WTC11 (cell line): ENCODE data around the gene OGDHL.

Experiments used
- CTCF ChIP-seq: fragments of 200-600 bp; IDR thresholded peaks from 2 replicates; pipeline ENCODE4 v1.8.0; 2022; ENCODE audit warnings: antibody characterized with exemption
- JUN ChIP-seq: sonication (generic); formaldehyde crosslinking; IDR thresholded peaks from 2 replicates; pipeline ENCODE4 v1.8.0; 2023; ENCODE audit warnings: mild to moderate bottlenecking, missing genetic modification reagents
- TCF7 ChIP-seq: sonication (generic); formaldehyde crosslinking; IDR thresholded peaks from 2 replicates; pipeline ENCODE4 v1.8.0; 2022; ENCODE audit warnings: mild to moderate bottlenecking, low read depth, missing genetic modification reagents, moderate library complexity
- ZNF121 ChIP-seq: sonication (generic); formaldehyde crosslinking; IDR thresholded peaks from 2 replicates; pipeline ENCODE4 v1.8.0; 2023; ENCODE audit warnings: missing genetic modification reagents
- ZNF512 ChIP-seq: sonication (generic); formaldehyde crosslinking; IDR thresholded peaks from 2 replicates; pipeline ENCODE4 v1.8.1; 2022; ENCODE audit warnings: missing genetic modification reagents, borderline replicate concordance

DNA sequence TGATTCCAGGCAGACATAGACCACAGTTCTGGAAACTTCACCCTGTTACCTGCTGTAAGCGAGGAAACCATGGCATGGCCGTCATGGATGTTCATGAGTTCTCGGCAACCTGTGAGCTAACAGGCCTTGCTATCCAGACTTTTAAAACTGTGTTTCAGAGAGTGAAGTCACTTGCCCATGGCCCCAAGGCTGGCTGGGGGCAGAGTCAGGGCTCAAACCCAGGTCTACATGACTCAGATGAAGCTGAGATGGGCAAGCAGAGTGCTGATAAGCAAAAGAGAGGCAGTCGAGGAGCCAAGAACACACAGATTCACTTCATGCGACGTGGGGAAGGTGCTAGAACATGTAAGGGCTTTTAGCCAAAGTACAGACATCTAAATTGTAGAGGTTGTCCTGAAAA lies 51.2 kb downstream of the OGDHL start:
- TF ChIP-seq ZNF512 (no peak), CTCF (no peak), JUN (CRISPR knock-in tag) (no peak), ZNF121 (CRISPR knock-in tag) (no peak), TCF7 (no peak)
